Ramos (cell line): ENCODE measurements around the gene IL5.
"Not testable (repeated sequence)": the region's sequence is repeated elsewhere in the genome, so short reads cannot be mapped to it uniquely, and the experiment has no call there.

Experiments used
- in situ Hi-C: fragments of 300-500 bp; cut with MboI; formaldehyde crosslinking; loops from one replicate; pipeline ENCODE4 v1.14.3; 2022; ENCODE audit warnings: low sequenced_read_pairs; ENCODE audit not compliant: unreplicated experiment

IL5 gene

DNA sequence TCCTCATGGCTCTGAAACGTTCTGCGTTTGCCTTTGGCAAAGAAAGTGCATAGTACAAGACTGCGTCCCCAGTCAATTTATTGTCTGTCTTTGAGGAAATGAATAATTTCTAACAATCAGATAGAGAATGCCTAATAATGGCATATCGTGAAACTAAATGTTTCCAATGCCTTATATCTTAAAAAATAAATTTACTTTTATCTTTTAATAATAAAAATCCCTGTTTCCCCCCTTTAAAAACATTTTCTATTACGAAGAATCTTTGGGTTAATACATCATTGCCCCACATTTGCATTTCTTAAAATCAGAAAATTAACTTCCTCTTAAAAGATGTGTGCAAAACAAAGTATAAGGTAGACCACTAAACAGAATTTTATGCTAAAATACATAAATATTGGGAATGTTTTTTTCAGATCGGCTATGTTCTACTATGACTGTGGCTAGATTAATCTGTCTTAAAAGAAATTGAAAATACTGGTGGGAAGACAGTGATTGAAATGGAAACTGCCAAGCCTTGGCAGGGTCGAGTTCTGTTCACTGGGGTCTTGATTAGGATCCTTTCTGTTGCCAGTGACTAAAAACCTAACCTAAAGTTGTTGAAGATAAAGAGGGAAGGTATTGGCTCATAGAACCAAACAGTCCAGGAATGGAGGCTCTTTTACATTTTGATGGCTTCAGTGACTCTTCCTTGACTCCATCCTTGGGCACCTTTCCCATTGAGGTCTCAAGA, at the start of gene IL5:
Gene IL5, minus strand, starts transcription at position 51 of the 730 bp plus-strand sequence. Its CDS starts 44 bp downstream, at position 7.
- in situ Hi-C loops: no loop called here

GRCh38 chr5:132592521-132592920, 49.2 kb upstream of the IL5 start:
- in situ Hi-C loops: no loop called here

GRCh38 chr5:132591145-132591544, 47.8 kb upstream of the IL5 start:
- in situ Hi-C loops: no loop called here

DNA sequence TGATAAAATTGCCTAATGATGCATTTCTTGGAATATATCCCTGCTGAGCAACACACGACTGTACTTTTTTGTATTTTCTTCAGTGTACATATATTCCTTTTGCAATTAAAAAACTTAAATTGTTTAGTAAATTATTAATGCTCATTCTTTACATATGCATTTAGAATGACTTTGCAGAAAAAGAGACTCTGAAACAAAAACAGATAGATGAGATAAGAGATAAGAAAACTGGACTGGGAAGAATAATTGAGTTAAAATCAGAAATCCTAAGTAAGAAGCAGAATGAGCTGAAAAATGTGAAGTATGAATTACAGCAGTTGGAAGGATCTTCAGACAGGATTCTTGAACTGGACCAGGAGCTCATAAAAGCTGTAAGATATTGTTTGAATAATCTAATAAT, 46.1 kb upstream of the IL5 start:
- in situ Hi-C loops: no loop called here

GRCh38 chr5:132586063-132586462, 42.7 kb upstream of the IL5 start:
- in situ Hi-C loops: no loop called here

- in situ Hi-C loops: not testable (repeated sequence)
Measured at GRCh38 chr5:132584560-132584959, 41.2 kb upstream of the IL5 start.

DNA sequence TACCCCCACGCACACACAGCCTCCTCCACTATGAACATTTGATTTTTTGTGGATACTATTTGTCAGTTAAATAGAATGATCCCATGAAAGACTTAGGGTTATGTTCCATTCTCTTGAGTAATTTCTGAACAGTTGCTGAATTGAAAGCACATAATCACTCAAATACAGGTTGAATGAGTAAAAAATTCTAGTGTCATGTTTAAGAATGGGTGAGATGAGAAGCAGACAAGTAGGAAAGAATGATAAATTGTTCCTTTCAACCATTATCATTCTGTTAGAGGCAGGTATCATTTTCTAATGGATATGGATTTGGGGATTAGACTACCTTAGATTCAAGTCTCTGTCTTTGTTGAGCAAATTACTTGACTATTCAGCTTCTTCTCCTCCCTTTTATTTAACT, 32.8 kb upstream of the IL5 start:
- in situ Hi-C loops: no loop called here

DNA sequence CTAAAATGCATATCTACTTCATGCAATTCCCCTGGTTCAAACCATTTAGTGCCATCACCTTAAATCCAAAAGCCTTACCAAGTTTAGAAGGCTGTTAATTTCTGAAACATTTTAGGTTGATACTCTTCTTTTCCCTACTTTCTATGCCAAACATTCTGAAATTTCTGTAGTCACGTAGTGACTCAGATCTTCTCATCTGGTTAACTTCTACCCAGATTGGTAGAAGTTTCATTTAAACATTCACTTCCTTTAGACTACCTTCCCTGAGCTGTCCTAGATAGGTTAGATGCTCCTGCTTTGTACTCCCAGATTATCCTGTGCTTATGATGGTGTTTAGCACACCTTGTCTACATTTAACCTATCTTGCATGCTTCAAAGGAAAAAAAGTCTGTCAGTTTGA, 23.3 kb upstream of the IL5 start:
- in situ Hi-C loops: no loop called here

DNA sequence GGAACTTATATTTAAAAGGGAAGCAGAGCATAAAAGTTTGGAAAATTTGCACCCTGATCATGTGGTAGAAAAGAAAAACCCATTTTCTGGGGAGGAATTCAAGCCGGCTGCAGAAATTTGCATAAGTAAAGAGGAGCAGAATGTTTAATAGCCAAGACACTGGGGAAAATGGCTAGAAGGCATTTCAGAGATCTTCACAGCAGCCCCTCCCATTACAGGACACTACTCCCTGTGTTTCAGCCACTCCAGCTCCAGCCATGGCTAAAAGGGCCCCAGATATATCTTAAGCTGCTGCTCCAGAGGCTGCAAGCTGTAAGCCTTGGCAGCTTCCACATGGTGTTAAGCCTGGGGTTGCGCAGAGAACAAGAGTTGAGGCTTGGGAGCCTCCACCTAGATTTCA, 21.2 kb upstream of the IL5 start:
- in situ Hi-C loops: not testable (repeated sequence)

GRCh38 chr5:132561601-132562000, 18.3 kb upstream of the IL5 start:
- in situ Hi-C loops: no loop called here

- in situ Hi-C loops: no loop called here
Measured at GRCh38 chr5:132559383-132560060, 16.2 kb upstream of the IL5 start.

GRCh38 chr5:132557478-132558172, 14.3 kb upstream of the IL5 start:
- in situ Hi-C loops: no loop called here

GRCh38 chr5:132556763-132557477, 13.6 kb upstream of the IL5 start, which contains the start of gene RAD50:
Gene RAD50 (plus strand): TSS chr5:132556977. CDS start chr5:132557325, 348 bp downstream.
- in situ Hi-C loops: no loop called here

DNA sequence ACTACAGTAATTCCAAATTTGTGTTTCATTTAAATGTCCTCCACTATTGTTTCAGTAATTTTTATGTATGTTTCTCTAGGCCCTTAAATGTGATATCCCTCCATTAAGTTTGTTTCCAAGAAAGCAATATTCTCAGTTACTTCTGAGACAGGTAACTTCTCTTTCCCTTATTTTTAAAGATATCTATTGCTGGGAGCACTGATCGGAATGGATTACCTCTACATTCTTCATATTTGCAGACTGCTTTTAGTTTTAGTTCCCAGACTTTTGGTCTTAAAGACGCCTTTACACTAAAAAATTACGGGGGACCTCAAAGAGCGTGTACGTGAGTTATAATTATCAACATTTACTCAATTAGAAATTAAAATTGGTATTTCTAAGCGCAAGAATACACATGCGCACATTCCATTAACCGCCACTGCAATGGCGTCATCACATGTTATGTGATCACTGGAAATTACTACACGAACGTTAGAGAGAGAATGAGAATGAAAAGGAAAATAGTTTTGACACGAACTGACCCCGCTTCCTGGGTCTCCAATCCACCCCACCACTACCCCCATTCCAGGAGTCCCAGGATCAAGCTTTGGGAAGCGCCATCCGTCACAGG, 12.9 kb upstream of the IL5 start:
- in situ Hi-C loops: no loop called here

DNA sequence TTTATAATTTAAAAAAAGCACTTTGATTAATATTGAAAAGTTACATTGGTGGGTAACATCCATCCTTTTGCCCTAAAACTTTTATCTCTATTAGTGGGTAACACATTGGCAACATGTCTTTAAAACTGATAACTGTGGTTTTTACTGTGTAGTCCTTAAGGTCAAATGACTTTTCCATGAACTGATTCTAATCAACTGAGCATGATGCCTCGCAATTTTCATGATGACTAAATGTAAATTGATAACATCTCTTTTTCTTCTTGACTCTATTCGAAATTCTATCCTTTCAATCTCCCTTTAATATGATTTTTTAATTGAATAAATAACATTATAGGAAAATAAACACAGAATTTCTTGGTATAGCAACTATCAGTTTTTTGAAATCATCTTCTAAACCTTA, 6.3 kb upstream of the IL5 start:
- in situ Hi-C loops: no loop called here

- in situ Hi-C loops: not testable (repeated sequence)
Measured at GRCh38 chr5:132548834-132549233, 5.5 kb upstream of the IL5 start.

GRCh38 chr5:132547269-132547668, 3.9 kb upstream of the IL5 start:
- in situ Hi-C loops: no loop called here

GRCh38 chr5:132546108-132546507, 2.8 kb upstream of the IL5 start:
- in situ Hi-C loops: no loop called here

- in situ Hi-C loops: no loop called here
Measured at GRCh38 chr5:132540764-132541163, 2.6 kb downstream of the IL5 start.

DNA sequence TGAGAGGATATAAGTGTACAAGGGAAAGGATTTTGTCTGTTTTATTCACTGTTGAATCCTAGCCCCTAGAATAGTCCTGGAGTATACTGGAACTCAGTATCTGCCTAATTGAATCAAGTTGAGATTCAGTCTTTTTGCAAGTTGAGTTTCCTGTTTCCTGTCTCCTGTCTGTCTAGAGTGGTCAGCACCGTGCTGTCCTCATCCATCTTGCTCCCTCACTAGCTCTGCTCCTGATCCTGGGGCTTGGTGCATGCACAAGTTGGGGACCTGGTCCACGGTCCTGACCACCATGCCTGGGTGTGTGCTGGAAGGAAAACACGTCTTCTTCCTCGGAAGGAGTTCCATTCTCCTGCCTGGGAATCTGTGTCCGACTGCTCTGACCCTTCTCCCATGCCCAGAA, 3.2 kb downstream of the IL5 start:
- in situ Hi-C loops: no loop called here
